Measurements from ENCODE around the gene AS3MT. TPM values are rescaled to one million over a fixed set of nuclear protein-coding genes. Genes with fewer than 3 reads are reported as not detected.
"Not testable (repeated sequence)": the region's sequence is repeated elsewhere in the genome, so short reads cannot be mapped to it uniquely, and the experiment has no call there.

The AS3MT gene
- total RNA-seq, 1 donor from 2014 or later, result 5.4 TPM

GRCh38 chr10:102919246-102919959 is 50.1 kb downstream of the AS3MT start:
- peak; percentile 20 for DNase-seq (ENCODE audit: low spot score)

GRCh38 chr10:102919992-102920739 is 50.9 kb downstream of the AS3MT start:
- DNase-seq (ENCODE audit: low spot score), result no peak

GRCh38 chr10:102923601-102924000 is 54.3 kb downstream of the AS3MT start:
- DNase-seq (ENCODE audit: low spot score), result no peak

GRCh38 chr10:102926842-102927241 is 57.6 kb downstream of the AS3MT start:
- no peak for DNase-seq (ENCODE audit: low spot score)

GRCh38 chr10:102927311-102928010 is 58.2 kb downstream of the AS3MT start:
- no peak for DNase-seq (ENCODE audit: low spot score)

- DNase-seq (ENCODE audit: low spot score), result not testable (repeated sequence)
Observed at GRCh38 chr10:102928442-102928841, 59.2 kb downstream of the AS3MT start.

GRCh38 chr10:102930720-102931119 is 61.5 kb downstream of the AS3MT start:
- no peak for DNase-seq (ENCODE audit: low spot score)

GRCh38 chr10:102931643-102932042 is 62.4 kb downstream of the AS3MT start:
- DNase-seq (ENCODE audit: low spot score), result no peak

GRCh38 chr10:102935505-102935904 is 66.2 kb downstream of the AS3MT start:
- DNase-seq (ENCODE audit: low spot score), result no peak

GRCh38 chr10:102935939-102936605 is 66.8 kb downstream of the AS3MT start:
- DNase-seq (ENCODE audit: low spot score), result no peak

- DNase-seq (ENCODE audit: low spot score), result no peak
Observed at GRCh38 chr10:102941401-102941800, 72.1 kb downstream of the AS3MT start.

- no peak for DNase-seq (ENCODE audit: low spot score)
Observed at GRCh38 chr10:102945449-102945848, 76.2 kb downstream of the AS3MT start.

- no peak for DNase-seq (ENCODE audit: low spot score)
Observed at GRCh38 chr10:102945962-102946361, 76.7 kb downstream of the AS3MT start.

GRCh38 chr10:102946992-102947391 is 77.7 kb downstream of the AS3MT start:
- no peak for DNase-seq (ENCODE audit: low spot score)

- DNase-seq (ENCODE audit: low spot score), result no peak
Observed at GRCh38 chr10:102948176-102948575, 78.9 kb downstream of the AS3MT start.

GRCh38 chr10:102948786-102949185 is 79.5 kb downstream of the AS3MT start:
- DNase-seq (ENCODE audit: low spot score), result no peak

- no peak for DNase-seq (ENCODE audit: low spot score)
Observed at GRCh38 chr10:102949916-102950315, 80.6 kb downstream of the AS3MT start.

GRCh38 chr10:102951316-102951715 is 82.0 kb downstream of the AS3MT start:
- DNase-seq (ENCODE audit: low spot score), result no peak
